Measurements from ENCODE around the gene FNBP1L.
"Not testable (repeated sequence)": the region's sequence is repeated elsewhere in the genome, so short reads cannot be mapped to it uniquely, and the experiment has no call there.

GRCh38 chr1:93553886-93554490, 106.1 kb downstream of the FNBP1L start:
- TF ChIP-seq, protein P1, sequence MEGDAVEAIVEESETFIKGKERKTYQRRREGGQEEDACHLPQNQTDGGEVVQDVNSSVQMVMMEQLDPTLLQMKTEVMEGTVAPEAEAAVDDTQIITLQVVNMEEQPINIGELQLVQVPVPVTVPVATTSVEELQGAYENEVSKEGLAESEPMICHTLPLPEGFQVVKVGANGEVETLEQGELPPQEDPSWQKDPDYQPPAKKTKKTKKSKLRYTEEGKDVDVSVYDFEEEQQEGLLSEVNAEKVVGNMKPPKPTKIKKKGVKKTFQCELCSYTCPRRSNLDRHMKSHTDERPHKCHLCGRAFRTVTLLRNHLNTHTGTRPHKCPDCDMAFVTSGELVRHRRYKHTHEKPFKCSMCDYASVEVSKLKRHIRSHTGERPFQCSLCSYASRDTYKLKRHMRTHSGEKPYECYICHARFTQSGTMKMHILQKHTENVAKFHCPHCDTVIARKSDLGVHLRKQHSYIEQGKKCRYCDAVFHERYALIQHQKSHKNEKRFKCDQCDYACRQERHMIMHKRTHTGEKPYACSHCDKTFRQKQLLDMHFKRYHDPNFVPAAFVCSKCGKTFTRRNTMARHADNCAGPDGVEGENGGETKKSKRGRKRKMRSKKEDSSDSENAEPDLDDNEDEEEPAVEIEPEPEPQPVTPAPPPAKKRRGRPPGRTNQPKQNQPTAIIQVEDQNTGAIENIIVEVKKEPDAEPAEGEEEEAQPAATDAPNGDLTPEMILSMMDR (IDR thresholded peaks at IDR 0.05), result not testable (repeated sequence)
- TF ChIP-seq EZH2 (IDR thresholded peaks at IDR 0.05; ENCODE audit: borderline replicate concordance, insufficient read depth, low read depth, low read length, poor library complexity, severe bottlenecking), result not testable (repeated sequence)
